ENCODE measurements around the gene CEMIP.
A peak's percentile ranks its signal among the peaks of the same experiment; 100 is the strongest.
"Not testable (repeated sequence)": the region's sequence is repeated elsewhere in the genome, so short reads cannot be mapped to it uniquely, and the experiment has no call there.

The CEMIP gene

DNA sequence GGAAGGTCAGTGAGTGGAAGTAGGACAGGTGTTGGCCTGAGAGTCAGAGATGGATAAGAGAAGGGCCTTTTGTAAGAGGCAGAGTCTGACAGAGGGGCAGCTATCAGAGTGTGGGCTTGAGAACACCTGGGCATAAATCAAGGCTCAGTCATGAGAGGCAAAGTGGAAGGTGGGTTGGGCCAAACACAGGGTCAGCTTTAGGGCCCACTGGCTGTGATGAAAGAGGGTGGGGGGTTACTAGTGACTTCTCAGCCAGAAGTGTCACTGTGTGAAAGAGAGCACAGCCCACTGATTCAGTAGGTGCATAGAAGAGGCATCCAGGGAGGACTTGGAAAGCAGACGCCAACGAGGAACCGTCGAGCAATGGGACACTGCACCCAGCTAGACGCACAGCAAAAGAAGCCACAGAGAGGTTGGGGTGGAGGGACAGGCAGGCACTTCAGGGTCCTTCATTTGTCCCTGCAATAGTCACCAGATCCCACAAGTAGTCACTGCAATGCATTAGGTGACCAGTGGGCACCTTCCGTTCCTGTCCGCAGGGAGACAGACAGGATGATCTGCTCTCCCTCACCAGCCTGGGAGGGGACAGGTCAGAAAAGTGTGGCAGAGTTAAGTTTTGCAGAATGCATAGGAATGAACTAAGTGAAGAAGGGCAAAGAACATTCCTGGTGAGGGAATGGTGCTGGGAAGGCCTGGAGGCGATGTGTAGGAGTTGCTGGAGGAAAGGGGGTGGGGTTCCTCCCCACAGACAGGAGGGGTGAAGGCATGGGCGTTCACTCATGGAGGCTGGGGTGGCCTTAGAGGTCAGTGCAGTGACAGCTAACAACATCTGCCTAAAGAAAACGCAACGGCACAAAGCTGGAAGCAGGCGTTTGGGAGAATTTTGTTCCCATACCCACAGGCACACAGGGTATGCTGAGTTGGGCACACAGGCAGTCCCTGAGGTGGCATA, 174.1 kb downstream of the CEMIP start:
- no peak for DNase-seq (ENCODE audit: low read depth, low spot score)

DNA sequence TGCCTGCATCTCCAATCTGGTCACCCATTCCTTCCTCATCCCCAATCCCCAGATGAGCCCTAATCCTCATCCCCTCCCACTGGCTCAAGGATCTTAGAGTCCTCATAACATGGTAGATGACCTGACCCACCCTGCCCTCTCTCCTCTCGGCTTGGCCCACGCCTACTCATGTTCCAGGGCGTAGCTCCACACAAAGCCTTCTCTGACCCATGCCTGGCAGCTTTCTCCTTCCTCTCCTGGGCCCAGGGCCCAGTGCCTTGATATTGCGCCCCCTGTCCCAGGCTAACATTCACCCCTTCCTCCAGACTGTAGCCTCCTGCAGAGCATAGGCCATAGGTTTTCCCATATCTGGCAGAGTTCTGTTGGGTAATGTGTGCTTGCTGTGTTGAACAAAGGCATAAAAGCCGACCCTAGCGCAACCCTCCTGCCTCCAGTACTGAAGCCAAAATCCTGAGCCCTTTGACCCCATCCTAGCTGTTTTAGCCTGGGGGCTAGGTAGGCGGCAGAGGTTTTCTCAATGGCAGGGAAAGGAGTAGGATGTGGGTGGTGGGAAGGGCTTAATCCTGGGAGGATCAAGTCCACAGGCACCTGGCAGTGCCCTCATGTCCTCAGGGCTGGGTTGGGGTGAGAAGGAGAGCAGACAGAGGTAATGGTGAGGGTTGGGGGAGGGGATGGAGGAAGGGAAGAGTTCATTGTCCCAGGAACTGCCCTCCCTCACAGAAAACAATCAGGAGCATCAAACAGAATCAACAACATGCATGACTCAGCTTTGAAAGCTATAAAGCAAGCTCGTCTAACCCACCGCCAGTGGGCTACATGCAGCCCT, 175.0 kb downstream of the CEMIP start:
- peak; percentile 69 for DNase-seq (ENCODE audit: low read depth, low spot score)

DNA sequence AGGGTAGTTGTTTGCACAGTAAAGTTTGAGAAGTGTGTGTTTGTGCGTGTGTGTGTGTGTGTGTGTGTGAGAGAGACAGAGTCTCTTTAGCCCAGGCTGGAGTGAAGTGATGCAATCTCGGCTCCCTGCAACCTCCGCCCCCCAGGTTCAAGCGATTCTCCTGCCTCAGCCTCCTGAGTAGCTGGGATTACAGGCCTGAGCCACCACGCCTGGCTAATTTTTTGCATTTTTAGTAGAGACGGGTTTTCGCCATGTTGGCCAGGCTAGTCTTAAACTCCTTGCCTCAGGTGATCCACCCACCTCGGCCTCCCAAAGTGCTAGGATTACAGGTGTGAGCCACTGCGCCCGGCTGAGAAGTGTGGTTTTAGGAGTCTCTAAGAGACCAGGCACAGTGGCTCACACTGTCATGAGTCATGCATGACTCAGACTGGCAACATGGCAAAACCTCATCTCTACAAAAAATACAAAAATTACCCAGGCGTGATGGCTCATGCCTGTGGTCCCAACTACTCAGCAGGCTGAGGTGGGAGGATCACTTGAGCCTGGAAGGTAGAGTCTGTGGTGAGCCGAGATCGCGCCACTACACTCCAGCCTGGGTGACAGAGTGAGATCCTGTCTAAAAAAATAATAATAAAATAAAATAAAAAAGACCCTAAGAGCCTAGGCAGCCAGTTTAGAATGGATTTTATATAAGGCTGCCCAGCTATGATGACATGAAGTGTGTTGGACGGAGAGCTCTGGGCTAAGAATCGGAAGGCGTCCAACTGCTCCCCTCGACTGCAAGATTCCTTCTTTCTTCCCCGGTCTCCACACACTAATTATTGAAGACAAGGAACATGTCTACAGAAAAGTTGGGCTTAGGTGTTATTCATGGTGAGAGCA, 176.6 kb downstream of the CEMIP start:
- not testable (repeated sequence) for DNase-seq (ENCODE audit: low read depth, low spot score)

DNA sequence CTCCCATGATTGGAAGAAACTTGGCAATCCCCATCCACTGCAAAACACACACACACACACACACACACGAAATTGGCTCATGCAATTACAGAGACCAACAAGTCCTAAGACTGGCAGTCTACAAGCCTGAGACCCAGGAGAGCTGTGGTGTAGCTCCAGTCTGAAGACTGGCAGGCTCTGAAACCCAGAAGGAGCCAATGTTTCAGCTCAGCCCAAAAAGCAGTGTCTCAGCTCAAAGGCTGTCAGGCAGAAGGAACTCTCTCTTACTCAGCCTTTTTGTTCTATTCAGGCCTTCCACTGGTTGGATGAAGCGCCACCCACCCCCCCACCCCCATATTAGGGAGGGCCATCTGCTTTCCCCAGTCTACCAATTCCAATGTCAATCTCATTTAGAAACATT, 178.4 kb downstream of the CEMIP start:
- no peak for DNase-seq (ENCODE audit: low read depth, low spot score)

DNA sequence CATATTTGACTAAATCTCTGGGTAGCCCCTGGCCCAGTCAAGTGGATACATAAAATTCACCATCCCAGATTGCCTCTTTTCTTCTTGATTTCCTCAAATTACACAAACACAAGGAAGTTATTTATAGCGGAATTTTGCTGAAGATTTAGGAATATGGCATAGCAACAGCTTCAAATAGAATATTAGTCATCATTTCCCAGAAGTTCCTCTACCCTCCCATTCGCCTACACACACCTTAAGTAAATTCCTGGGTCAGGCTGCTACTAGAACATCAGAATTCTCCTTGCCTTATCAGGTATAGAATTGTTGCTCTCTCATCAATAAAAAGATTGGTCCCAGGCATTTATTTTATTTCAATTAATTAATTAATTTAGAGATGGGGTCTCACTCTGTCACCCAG, 178.8 kb downstream of the CEMIP start:
- DNase-seq (ENCODE audit: low read depth, low spot score) = no peak

DNA sequence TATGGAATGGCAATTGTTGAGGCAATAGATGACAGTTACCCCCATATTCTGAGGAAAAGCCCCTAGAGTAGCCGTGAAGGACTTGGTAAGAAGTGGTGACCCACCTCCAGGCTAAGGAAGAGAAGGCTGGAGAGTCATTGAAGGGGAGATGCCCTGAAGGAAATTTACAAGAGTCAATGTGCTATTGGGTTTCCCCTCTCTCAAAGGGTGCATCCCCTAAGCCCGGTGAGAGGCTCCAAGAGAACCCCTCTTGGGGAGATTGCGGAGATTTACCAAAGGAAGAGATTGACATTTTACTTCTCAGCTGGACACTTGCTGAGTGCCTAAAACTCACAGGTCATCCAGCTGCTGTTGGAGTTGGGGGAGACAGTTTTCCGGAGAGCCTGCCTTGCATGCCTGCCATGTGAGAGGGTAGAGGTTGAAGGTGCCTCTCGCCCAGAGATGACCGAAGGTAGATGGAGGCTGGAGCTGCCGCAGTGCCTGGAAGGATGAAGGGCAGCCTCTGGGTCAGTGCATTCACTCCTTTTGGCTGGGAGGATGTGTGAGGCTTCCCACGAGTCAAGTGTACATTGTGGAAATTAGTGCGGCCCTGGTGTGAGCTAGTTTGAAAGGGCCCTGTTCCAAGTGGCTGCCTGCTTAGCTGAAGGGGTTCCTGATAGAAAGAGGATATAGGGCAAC, 179.8 kb downstream of the CEMIP start:
- DNase-seq (ENCODE audit: low read depth, low spot score) = no peak

DNA sequence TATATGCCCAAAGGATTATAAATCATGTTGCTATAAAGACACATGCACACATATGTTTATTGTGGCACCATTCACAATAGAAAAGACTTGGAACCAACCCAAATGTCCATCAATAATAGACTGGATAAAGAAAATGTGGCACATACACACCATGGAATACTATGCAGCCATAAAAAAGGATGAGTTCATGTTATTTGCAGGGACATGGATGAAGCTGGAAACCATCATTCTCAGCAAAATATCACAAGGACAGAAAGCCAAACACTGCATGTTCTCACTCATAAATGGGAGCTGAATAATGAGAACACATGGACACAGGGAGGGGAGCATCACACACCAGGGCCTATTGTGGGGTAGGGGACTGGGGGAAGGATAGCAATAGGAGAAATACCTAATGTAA, 186.3 kb downstream of the CEMIP start:
- not testable (repeated sequence) for DNase-seq (ENCODE audit: low read depth, low spot score)

DNA sequence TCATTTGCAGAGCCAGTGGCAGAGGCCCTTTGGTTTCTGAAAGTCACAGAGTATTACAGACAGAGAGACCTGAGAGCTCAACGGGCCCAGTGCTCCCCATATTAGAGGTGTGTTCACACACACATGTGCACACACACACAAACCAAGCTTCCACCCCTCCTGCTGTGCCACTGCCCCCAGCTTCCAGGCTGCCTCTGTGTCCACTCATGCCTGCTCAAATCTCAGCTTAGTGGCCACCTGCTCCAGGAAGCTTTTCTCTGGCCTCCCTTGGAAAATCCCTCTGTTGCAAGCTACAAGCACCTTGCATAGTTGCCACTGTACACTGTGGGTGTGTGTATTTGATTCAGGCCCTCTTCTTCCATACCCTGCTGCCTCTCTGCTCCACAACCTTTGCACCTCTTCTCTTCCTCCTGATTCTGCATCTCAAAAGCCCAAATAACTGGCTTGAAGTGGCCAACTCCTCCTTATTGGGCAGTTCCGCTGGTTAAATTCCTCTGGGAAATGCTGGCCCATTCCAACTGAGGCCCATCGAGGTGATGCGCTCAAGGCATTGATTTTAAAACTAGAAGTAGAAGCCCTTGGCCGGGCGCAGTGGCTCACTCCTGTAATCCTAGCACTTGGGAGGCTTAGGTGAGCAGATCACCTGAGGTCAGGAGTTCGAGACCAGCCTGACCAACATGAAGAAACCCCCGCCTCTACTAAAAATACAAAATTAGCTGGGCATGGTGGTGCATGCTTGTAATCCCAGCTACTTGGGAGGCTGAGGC, 187.4 kb downstream of the CEMIP start:
- no peak for DNase-seq (ENCODE audit: low read depth, low spot score)

DNA sequence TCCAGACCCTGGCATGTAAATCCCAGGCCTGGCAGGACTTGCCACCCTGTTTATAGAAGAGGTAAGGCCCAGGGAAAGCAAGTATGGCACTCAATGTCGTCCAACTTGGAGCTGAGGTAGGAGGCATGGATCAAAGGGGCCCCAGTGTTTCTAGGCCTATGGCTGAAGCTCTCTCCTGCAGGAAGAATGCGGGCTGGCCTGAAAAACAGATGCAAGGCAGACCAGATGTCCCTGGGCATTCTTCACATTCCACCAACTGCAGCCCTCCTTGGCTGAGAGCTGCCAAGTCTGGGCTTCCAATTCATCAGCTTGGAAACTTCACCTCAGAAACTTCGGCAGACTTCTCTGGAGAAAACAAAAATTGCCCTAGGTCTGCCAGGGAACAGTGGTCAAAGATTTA, 188.3 kb downstream of the CEMIP start:
- no peak for DNase-seq (ENCODE audit: low read depth, low spot score)

DNA sequence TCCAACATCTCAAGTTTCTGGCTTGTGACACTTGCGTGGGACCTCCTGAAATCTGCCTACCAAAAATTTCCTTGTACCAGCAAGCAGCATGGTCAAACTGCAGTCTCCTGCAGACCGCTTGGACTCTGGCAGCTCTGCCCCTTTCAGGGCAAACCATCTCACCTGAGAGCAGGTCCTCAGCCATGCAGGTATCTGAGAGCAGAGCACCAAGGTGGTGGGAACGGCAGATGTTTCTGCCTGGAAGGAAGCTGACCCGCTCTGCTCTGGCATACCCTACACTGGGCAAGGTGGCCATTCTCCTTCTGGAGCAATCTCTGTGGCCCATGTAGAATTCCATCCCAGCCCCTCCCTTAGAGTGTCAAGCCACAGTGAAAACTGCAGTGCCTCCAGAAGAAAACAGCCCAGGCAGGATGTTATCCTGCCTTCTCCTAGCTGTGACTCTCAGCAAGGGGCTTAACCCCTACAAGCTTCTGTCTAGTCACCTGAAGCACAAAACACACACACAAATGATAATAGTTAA, 188.9 kb downstream of the CEMIP start:
- no peak for DNase-seq (ENCODE audit: low read depth, low spot score)

DNA sequence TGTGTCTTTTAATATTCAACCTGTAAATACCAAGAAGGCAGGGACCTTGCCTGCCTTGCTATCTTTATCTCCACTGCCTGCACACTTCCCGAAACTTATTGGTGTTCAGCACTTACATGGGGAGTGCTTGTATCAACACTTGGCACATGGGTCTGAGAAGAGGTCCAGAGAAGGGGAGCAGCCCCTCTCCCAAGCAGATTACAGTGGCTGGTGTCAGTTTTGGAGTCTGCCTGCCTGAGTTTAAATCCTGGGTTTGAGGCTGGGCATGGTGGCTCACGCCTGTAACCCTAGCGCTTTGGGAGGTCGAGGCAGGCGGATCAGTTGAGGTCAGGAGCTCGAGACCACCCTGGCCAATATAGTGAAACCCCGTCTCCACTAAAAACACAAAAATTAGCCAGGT, 190.1 kb downstream of the CEMIP start:
- no peak for DNase-seq (ENCODE audit: low read depth, low spot score)

DNA sequence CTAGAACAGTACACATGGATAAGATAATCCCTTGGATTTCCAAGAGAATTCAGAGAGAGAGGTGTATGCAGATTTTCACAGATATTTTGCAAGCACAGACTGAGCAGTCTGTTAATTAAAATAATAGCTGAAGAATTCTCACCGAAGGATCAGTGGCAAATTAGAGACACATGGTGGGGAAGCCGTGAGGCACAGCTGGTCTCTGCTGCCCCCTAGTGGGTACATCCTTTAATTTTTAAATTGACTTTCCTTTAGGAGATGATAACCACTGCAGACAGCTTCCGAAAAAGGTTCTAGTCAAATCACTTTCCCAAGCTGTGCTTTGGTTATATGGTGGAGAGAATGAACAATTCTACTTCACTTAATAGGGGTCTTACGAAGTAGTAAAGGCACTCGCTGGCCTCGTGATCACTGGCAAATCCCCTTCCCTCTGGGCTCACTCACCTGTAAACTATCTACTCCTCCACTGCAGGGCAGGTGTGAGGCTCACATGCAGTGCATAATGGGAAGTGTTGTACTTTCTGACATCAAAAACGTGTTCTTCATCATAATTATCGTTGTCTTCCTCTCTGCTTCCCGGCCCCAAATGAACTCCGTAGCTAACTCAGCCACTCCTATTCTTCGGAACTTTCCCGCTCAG, 191.0 kb downstream of the CEMIP start:
- DNase-seq (ENCODE audit: low read depth, low spot score) = no peak

DNA sequence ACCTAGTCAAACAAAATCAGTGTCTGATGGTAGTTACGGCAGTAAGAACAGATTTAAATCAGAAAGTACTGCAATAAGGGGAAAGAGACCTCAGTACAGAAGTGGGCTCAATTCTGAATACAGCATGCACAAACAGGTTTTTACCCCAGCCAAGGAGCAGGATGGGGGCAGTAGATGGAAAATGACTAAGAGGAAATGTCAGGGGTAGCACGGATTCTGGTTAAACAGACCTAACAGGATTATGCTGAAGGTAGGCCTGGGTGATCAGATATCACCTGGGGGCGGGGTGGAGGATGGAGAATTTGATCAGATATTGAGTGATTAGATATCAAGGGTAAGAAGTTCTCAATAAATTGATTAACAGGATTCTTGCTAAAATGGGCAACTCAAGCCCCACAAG, 191.5 kb downstream of the CEMIP start:
- no peak for DNase-seq (ENCODE audit: low read depth, low spot score)

DNA sequence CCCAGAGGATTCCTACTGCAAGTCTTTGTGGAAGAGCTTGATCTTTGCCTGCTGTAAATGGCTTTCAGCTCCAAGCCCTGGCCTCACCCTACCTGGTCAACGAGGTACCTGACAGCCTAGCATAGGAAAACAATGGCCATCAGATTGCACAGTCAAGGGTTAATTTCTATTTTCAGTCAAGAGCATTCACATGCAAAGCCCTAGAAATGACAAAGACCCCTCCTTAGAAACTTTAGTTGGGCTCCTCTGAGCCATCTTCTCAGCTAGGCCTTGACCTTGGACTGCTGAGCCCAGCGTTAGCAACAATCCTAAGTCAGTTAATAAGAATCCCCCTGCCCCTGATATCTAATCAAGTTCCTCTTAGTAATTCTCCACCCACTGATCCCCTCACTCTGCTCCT, 192.0 kb downstream of the CEMIP start:
- no peak for DNase-seq (ENCODE audit: low read depth, low spot score)

DNA sequence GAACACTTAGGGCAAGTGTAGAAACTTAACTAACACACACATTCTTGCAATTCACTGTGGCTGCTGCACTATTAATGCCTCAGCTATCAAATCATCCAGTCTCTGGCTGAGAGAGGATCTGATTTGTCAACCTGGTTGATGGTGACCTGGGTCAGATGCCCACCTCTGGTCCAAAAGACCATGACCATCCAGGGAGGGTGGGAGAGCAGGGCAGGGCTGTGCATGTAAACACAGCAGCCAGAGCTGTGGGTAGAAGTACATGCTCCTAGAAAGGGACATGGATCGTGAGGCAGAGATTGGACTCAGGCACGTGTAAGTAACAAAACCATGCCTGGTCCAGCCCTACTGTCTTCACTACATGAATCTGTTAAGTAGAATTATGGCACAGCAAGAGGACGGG, 193.1 kb downstream of the CEMIP start:
- DNase-seq (ENCODE audit: low read depth, low spot score) = no peak

DNA sequence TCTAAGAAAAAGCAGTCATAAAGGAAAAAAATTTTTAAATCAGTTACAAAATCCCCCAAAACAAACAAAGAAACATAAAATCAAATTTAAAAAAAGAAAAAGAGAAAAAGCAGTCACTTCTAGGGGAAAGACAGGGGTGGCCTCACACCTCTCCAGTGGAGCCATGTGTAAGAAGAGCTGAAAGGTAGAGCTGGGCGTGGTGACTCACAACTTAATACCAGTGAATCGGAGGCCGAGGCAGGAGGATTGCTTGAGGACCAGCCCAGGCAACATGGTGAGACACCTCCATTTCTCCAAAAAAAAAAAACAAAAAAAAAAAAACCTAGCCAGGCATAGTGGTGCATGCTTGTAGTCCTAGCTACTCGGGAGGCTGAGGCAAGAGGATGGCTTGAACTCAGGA, 195.7 kb downstream of the CEMIP start:
- DNase-seq (ENCODE audit: low read depth, low spot score) = no peak

DNA sequence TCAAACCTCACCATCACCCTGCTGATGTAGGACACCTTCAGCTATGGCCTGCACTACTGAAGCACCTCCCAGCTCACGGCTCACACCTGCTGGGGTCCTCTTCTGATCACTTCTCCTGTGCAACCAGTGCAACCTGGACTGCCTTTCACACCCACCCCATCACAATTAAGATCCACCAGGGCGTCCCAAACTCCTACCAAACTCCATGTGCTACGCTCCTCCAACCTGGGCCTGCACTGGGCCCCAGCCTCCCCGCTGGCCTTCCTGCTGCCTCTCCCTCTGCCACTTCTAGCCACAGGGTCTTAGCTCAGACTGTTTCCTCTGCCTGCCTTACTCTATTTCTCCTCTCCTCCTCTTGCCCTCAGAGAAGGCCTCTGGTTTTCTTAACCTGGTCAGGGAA, 197.7 kb downstream of the CEMIP start:
- DNase-seq (ENCODE audit: low read depth, low spot score) = no peak

DNA sequence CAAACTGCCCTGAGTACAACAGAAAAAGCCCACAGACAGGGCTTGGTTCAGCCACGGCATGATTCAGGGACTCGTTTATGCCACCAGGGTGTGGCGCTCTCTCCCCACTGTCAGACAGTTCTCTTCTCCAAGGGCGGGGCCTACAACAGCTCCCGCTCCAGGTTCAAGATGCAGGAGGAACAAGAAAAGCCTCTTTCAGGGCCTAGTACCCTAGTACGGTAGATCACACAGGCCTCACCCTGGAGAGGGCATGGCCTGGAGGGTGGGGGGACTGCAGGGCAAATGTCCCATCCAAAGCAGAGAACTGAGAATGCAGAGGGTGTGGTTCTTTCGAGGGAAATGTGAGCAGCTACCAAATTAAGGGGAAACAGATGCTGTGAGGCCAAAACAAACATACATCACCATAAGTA, 198.5 kb downstream of the CEMIP start:
- no peak for DNase-seq (ENCODE audit: low read depth, low spot score)

DNA sequence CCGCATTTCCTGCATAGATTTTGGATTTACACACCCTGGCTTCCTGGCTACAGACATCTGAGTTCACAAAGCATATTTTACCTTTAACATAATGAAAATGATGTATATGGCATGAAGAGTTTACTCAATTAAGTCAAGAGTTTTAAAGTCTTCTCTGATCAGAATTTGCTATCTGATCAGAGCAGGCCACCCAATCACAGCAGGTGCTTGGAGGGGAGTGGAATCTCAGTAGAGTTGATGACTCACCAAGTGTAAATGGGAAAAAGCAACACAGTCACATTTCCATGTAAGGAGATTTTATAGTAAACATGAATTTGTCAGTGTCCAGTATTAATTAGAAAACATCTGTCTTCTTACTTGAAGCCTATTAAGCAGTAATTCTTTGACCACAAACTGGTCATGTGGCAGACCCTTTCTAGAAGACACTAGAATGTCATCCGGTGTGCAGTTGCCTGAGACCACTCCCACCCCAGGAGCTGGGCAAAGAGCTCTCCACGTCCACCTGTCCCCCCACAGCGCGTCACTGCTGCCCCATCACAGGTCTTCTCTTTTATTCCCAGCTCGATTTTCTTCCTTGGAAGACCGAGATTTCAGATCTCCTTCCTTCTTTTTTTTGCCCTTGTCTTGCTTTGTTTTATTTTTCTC, 199.6 kb downstream of the CEMIP start:
- DNase-seq (ENCODE audit: low read depth, low spot score) = no peak
